IPS-18c (cell line): Measurements from ENCODE around the gene ZNF132.
"Not testable (repeated sequence)": the region's sequence is repeated elsewhere in the genome, so short reads cannot be mapped to it uniquely, and the experiment has no call there.

Source experiments
- H3K4me3 ChIP-seq: 2 replicates; pipeline ENCODE4 v1.7.0; 2013; ENCODE audit warnings: low read depth, mild to moderate bottlenecking, low read length, moderate library complexity; ENCODE audit not compliant: insufficient read depth
- H3K9me3 ChIP-seq: one replicate; pipeline ENCODE4 v1.6.1; 2013; ENCODE audit warnings: mild to moderate bottlenecking, low read length, moderate library complexity; ENCODE audit not compliant: control insufficient read depth, insufficient read depth

The ZNF132 gene

GRCh38 chr19:58439576-58440554, at the start of gene ZNF132:
TSS of gene ZNF132 (minus strand) at chr19:58440153. CDS start at chr19:58439821, 332 bp downstream.
- Histone ChIP-seq H3K4me3 (peak within 1 kb of the TSS; percentile 88), H3K9me3 (peaks cover 11% of the 10 kb centered on the region)

GRCh38 chr19:58484349-58484748, 44.4 kb upstream of the ZNF132 start:
- H3K4me3 ChIP-seq, H3K9me3 ChIP-seq: not testable (repeated sequence)

GRCh38 chr19:58483776-58484175, 43.8 kb upstream of the ZNF132 start:
- H3K4me3 ChIP-seq: no peak overlapping the region
- no peaks in the 10 kb centered on the region for H3K9me3 ChIP-seq

GRCh38 chr19:58482372-58482771, 42.4 kb upstream of the ZNF132 start:
- no peaks in the 10 kb centered on the region for H3K9me3 ChIP-seq
- no peak overlapping the region for H3K4me3 ChIP-seq

GRCh38 chr19:58480831-58481230, 40.9 kb upstream of the ZNF132 start:
- no peak overlapping the region for H3K4me3 ChIP-seq
- H3K9me3 ChIP-seq: no peaks in the 10 kb centered on the region

GRCh38 chr19:58480481-58480830, 40.5 kb upstream of the ZNF132 start:
- no peaks in the 10 kb centered on the region for H3K9me3 ChIP-seq

GRCh38 chr19:58479736-58480480, 40.0 kb upstream of the ZNF132 start:
- no peak overlapping the region for H3K4me3 ChIP-seq
- no peaks in the 10 kb centered on the region for H3K9me3 ChIP-seq

More at GRCh38 chr19:58480481-58480830, 40.5 kb upstream of the ZNF132 start:
- no peak overlapping the region for H3K4me3 ChIP-seq

- H3K4me3 ChIP-seq: no peak overlapping the region
- no peaks in the 10 kb centered on the region for H3K9me3 ChIP-seq
These were observed 39.4 kb upstream of the ZNF132 start for GRCh38 chr19:58479303-58479702.

GRCh38 chr19:58477871-58478270, 37.9 kb upstream of the ZNF132 start:
- no peak overlapping the region for H3K4me3 ChIP-seq
- no peaks in the 10 kb centered on the region for H3K9me3 ChIP-seq

GRCh38 chr19:58477130-58477529, 37.2 kb upstream of the ZNF132 start:
- Histone ChIP-seq H3K9me3 (no peaks in the 10 kb centered on the region), H3K4me3 (peak overlapping the region; percentile 64; the same call in 1 of the 2 replicates)

GRCh38 chr19:58476498-58477015, 36.6 kb upstream of the ZNF132 start:
- Histone ChIP-seq H3K4me3 (peak overlapping the region; percentile 64), H3K9me3 (no peaks in the 10 kb centered on the region)

GRCh38 chr19:58475714-58476497, 36.0 kb upstream of the ZNF132 start, which contains the start of gene ZNF446:
TSS of gene ZNF446 (plus strand) at chr19:58476352. CDS start at chr19:58477219, 867 bp downstream.
- Histone ChIP-seq H3K4me3 (peak within 1 kb of the TSS; percentile 64), H3K9me3 (no peaks in the 10 kb centered on the region)

- H3K4me3 ChIP-seq: peak overlapping the region; percentile 64
- no peaks in the 10 kb centered on the region for H3K9me3 ChIP-seq
These were observed 35.2 kb upstream of the ZNF132 start for GRCh38 chr19:58474997-58475713.

GRCh38 chr19:58474291-58474996, 34.5 kb upstream of the ZNF132 start:
- no peak overlapping the region for H3K4me3 ChIP-seq
- no peaks in the 10 kb centered on the region for H3K9me3 ChIP-seq

- Histone ChIP-seq H3K9me3 (no peaks in the 10 kb centered on the region), H3K4me3 (no peak overlapping the region)
These were observed 33.8 kb upstream of the ZNF132 start for GRCh38 chr19:58473775-58474174.

- Histone ChIP-seq H3K4me3 (no peak overlapping the region), H3K9me3 (no peaks in the 10 kb centered on the region)
These were observed 31.8 kb upstream of the ZNF132 start for GRCh38 chr19:58471736-58472135.
